A673 (cell line): Measurements from ENCODE around the gene SCG5. TPM values are rescaled to one million over a fixed set of nuclear protein-coding genes. Genes with fewer than 3 reads are reported as not detected.

Experiments used
- BruUV-seq: library from RNA; stranded (reverse); fragments of 400-500 nt; replicated peaks from 2 replicates; lab custom pipeline; 2021; lab: Mats Ljungman, UMichigan
- CTCF ChIA-PET: fragments of 300-600 bp; sonication (Branson Sonifier 250); formaldehyde crosslinking; loops from one replicate; lab custom pipeline; 2022; ENCODE audit warnings: antibody characterized with exemption; lab: Charles Lee
- POLR2A ChIA-PET: fragments of 300-600 bp; sonication (Branson Sonifier 250); formaldehyde crosslinking; loops from one replicate; lab custom pipeline; 2022; ENCODE audit warnings: antibody characterized with exemption; ENCODE audit not compliant: low non-redundant PET; lab: Charles Lee
- DNase-seq: peaks from one replicate; pipeline ENCODE4 v3.0.0-alpha.2; 2015; ENCODE audit warnings: low spot score
- H3K27ac ChIP-seq: fragments of 200-600 bp; sonication (generic); 2 replicates; pipeline ENCODE4 v1.5.1; 2016; ENCODE audit warnings: mixed run types, low read depth, mild to moderate bottlenecking, mixed read lengths, antibody characterized with exemption, low read length; ENCODE audit not compliant: poor library complexity, severe bottlenecking
- H3K27me3 ChIP-seq: fragments of 200-600 bp; sonication (generic); replicated peaks from 2 replicates; pipeline ENCODE4 v1.6.1; 2017; ENCODE audit warnings: mixed run types, low read depth, mild to moderate bottlenecking, mixed read lengths, antibody characterized with exemption, low read length; ENCODE audit not compliant: insufficient read depth, poor library complexity
- H3K36me3 ChIP-seq: fragments of 200-600 bp; sonication (generic); 2 replicates; pipeline ENCODE4 v1.6.1; 2016; ENCODE audit warnings: mixed run types, mild to moderate bottlenecking, mixed read lengths, antibody characterized with exemption, low read length; ENCODE audit not compliant: insufficient read depth, poor library complexity, severe bottlenecking
- H3K4me1 ChIP-seq: fragments of 200-600 bp; sonication (generic); 2 replicates; pipeline ENCODE4 v1.6.1; 2017; ENCODE audit warnings: mixed run types, mild to moderate bottlenecking, mixed read lengths, antibody characterized with exemption, low read length; ENCODE audit not compliant: insufficient read depth, poor library complexity, severe bottlenecking
- H3K4me3 ChIP-seq: fragments of 200-600 bp; sonication (generic); 2 replicates; pipeline ENCODE4 v1.5.1; 2016; ENCODE audit warnings: low read depth, mixed run types, mild to moderate bottlenecking, mixed read lengths, low read length; ENCODE audit not compliant: poor library complexity, severe bottlenecking
- H3K9me3 ChIP-seq: fragments of 200-600 bp; sonication (generic); 2 replicates; pipeline ENCODE4 v1.6.1; 2016; ENCODE audit warnings: mixed run types, low read depth, mild to moderate bottlenecking, mixed read lengths, antibody characterized with exemption, low read length; ENCODE audit not compliant: poor library complexity, severe bottlenecking
- CTCF ChIP-seq: fragments of 300-800, 200-600 bp; sonication (generic); conservative IDR thresholded peaks from 2 replicates; pipeline ENCODE4 v1.5.1; 2017; ENCODE audit warnings: low read depth, mild to moderate bottlenecking, antibody characterized with exemption, low read length, moderate library complexity, mixed read lengths
- EZH2 ChIP-seq: fragments of 200-600 bp; sonication (generic); IDR thresholded peaks from 2 replicates; pipeline ENCODE4 v1.6.1; 2017; ENCODE audit warnings: borderline replicate concordance, low read depth, mild to moderate bottlenecking, mixed read lengths, antibody characterized with exemption, low read length; ENCODE audit not compliant: poor library complexity, severe bottlenecking
- intact Hi-C: fragments of 100-400 bp; cut with micrococcal nuclease; formaldehyde crosslinking; loops from one replicate; pipeline ENCODE4 v1.10.0; 2022; ENCODE audit not compliant: unreplicated experiment
- total RNA-seq: library from RNA; stranded (reverse); gene quantifications from 2 replicates; pipeline ENCODE4 v1.2.3, GENCODE V29; 2021

Gene SCG5
- total RNA-seq, 1 experiment from 2014 or later = 3.1 TPM

GRCh38 chr15:32669896-32670611 lies 28.5 kb downstream of the SCG5 start:
- no peaks in the 10 kb centered on the region for H3K9me3 ChIP-seq
- H3K4me1 ChIP-seq = no peaks in the 10 kb centered on the region
- no peaks in the 10 kb centered on the region for H3K27me3 ChIP-seq
- H3K27ac ChIP-seq = no peak overlapping the region
- POLR2A ChIA-PET = no interaction called here
- no peak overlapping the region for H3K4me3 ChIP-seq
- TF ChIP-seq EZH2 (no peak), CTCF (no peak)
- CTCF ChIA-PET = no interaction called here
- no peaks in the 10 kb centered on the region for H3K36me3 ChIP-seq
- no TSS peak for BruUV-seq
- DNase-seq = no peak
- intact Hi-C loops = no loop called here

DNA sequence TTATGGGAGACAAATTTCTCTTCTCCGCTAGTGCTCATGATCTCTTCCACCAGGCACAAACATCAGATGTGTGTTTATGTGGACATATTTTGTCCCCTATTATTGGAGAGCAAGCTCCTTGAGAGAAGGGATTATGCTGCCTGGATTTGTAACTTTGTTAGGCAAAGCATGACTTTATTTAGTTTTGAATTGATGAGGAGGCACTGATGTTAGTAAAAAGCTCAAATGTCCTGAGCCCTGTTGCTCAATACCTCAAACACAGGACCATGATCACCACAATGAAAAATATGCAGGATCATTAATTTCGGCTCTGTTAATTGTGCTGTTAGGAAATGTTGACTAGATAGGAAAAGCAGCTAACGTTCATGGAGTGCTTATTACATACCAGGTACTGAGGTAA lies 29.1 kb downstream of the SCG5 start:
- intact Hi-C loops = no loop called here
- H3K27me3 ChIP-seq = no peaks in the 10 kb centered on the region
- ChIA-PET POLR2A (no interaction called here), CTCF (no interaction called here)
- no peak for DNase-seq
- H3K4me3 ChIP-seq = no peak overlapping the region
- H3K27ac ChIP-seq = no peak overlapping the region
- no peaks in the 10 kb centered on the region for H3K4me1 ChIP-seq
- BruUV-seq = no TSS peak
- H3K9me3 ChIP-seq = no peaks in the 10 kb centered on the region
- TF ChIP-seq EZH2 (no peak), CTCF (no peak)
- H3K36me3 ChIP-seq = no peaks in the 10 kb centered on the region

- ChIA-PET POLR2A (no interaction called here), CTCF (no interaction called here)
- Histone ChIP-seq H3K27me3 (no peaks in the 10 kb centered on the region), H3K4me3 (no peak overlapping the region), H3K9me3 (no peaks in the 10 kb centered on the region), H3K4me1 (no peaks in the 10 kb centered on the region), H3K36me3 (no peaks in the 10 kb centered on the region), H3K27ac (no peak overlapping the region)
- no peak for DNase-seq
- no peak for TF ChIP-seq EZH2
- no peak for TF ChIP-seq CTCF
- BruUV-seq = no TSS peak
- intact Hi-C loops = no loop called here
Measured at GRCh38 chr15:32671339-32672325, 30.1 kb downstream of the SCG5 start.
